ENCODE results near the gene POPDC2. TPM values are rescaled to one million over a fixed set of nuclear protein-coding genes. Genes with fewer than 3 reads are reported as not detected.

The POPDC2 gene
- total RNA-seq, 1 experiment from 2014 or later, result 0.93 TPM

DNA sequence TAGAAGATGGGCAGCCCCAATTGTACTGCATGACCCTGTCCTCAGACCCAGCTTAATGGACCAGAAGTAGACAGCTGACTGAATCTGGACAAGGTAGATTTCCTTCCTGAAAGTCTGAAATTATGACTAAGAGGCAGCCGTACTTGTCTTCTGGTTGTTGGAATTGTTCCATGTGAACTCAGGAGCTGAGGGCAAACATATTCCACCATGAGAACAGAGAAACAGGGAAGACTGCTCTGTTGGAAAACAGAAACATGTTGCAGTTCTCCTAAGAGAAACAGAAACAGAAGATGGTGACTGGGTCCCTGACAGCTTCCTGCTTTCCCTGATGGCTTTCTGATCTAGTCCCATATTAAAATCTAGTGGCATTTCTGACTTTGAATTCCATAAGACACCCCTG lies 24.1 kb downstream of the POPDC2 start:
- Mint-ChIP-seq H3K4me3 (ENCODE audit: unreplicated experiment) (no peak overlapping the region), H3K27ac (ENCODE audit: low read depth, unreplicated experiment) (no peak overlapping the region), H3K27me3 (ENCODE audit: insufficient read depth, unreplicated experiment) (no peaks in the 10 kb centered on the region), H3K9me3 (ENCODE audit: unreplicated experiment) (no peaks in the 10 kb centered on the region), H3K4me1 (ENCODE audit: insufficient read depth, unreplicated experiment) (peaks cover 32% of the 10 kb centered on the region), H3K36me3 (ENCODE audit: insufficient read depth, unreplicated experiment) (no peaks in the 10 kb centered on the region)
- CTCF ChIA-PET, result interaction anchor here (0.7 to 1.6 kb wide), 3 partner anchors 8 to 478 kb away, joined by 3 read pairs; no protein-coding TSS in a partner anchor
- TF ChIP-seq, protein P1, sequence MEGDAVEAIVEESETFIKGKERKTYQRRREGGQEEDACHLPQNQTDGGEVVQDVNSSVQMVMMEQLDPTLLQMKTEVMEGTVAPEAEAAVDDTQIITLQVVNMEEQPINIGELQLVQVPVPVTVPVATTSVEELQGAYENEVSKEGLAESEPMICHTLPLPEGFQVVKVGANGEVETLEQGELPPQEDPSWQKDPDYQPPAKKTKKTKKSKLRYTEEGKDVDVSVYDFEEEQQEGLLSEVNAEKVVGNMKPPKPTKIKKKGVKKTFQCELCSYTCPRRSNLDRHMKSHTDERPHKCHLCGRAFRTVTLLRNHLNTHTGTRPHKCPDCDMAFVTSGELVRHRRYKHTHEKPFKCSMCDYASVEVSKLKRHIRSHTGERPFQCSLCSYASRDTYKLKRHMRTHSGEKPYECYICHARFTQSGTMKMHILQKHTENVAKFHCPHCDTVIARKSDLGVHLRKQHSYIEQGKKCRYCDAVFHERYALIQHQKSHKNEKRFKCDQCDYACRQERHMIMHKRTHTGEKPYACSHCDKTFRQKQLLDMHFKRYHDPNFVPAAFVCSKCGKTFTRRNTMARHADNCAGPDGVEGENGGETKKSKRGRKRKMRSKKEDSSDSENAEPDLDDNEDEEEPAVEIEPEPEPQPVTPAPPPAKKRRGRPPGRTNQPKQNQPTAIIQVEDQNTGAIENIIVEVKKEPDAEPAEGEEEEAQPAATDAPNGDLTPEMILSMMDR (IDR thresholded peaks at IDR 0.05; ENCODE audit: unreplicated experiment), result no peak
- DNase-seq (ENCODE audit: unreplicated experiment), result peak; percentile 18
- POLR2A ChIA-PET, result interaction anchor here (0.8 to 3.3 kb wide), 4 partner anchors 41 to 567 kb away, joined by 3 to 16 read pairs (median 4); partner anchors contain the start of genes COX17 and TIMMDC1
- no TSS peak for BruUV-seq (replicated peaks)
- intact Hi-C loops (cut with micrococcal nuclease), result no loop called here

DNA sequence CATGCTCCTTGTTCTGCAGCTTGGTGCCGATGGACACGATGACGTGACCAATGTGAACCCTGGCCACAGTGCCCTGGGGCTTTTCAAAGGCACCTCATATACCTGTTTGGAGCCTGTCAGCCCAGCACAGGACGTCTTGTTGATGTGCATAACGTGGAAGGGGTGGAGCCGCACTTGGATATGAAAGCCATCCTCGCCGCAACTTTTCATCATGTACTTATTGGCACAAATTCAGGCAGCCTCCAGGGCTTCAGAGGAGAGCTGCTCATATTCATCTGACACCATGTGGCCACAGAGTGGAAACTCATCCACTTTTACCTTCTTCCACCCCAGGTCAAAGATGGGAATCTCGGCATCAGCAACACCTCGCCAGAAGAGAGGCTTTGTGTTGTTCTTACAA lies 24.7 kb downstream of the POPDC2 start:
- BruUV-seq (replicated peaks), result no TSS peak
- ChIA-PET CTCF (interaction anchor here (0.7 to 1.6 kb wide), 2 partner anchors 54 to 478 kb away, joined by 3 read pairs; no protein-coding TSS in a partner anchor), POLR2A (interaction anchor here (0.9 to 3.3 kb wide), 2 partner anchors 41 to 138 kb away, joined by 3 to 16 read pairs; partner anchors contain the start of genes COX17 and TIMMDC1)
- Mint-ChIP-seq H3K4me3 (ENCODE audit: unreplicated experiment) (no peak overlapping the region), H3K27me3 (ENCODE audit: insufficient read depth, unreplicated experiment) (no peaks in the 10 kb centered on the region), H3K4me1 (ENCODE audit: insufficient read depth, unreplicated experiment) (peaks cover 36% of the 10 kb centered on the region), H3K9me3 (ENCODE audit: unreplicated experiment) (no peaks in the 10 kb centered on the region), H3K36me3 (ENCODE audit: insufficient read depth, unreplicated experiment) (no peaks in the 10 kb centered on the region), H3K27ac (ENCODE audit: low read depth, unreplicated experiment) (no peak overlapping the region)
- no peak for DNase-seq (ENCODE audit: unreplicated experiment)
- TF ChIP-seq, protein P1 (IDR thresholded peaks at IDR 0.05; ENCODE audit: unreplicated experiment), result no peak
- intact Hi-C loops (cut with micrococcal nuclease), result no loop called here

DNA sequence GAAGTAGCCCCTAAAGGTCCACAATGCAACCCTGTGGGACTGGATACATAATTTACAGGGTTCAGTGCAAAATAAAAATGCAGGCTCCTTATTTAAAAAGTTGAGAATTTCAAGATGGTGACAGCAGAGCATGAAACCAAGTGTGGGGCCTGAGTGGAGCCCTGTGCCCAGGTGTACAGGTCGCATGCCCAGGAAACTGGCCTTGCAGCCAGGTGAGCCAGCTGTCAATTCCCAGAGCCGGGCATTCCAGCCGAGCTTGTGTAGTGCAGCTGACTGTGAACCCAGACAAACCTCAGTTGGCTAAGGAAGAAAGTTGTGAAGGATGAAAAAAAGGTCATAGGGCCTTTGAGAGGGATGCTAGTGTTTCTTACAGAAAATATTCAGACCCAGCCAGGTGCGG lies 27.6 kb downstream of the POPDC2 start:
- POLR2A ChIA-PET, result no interaction called here
- Mint-ChIP-seq H3K4me1 (ENCODE audit: insufficient read depth, unreplicated experiment) (peaks cover 21% of the 10 kb centered on the region), H3K4me3 (ENCODE audit: unreplicated experiment) (no peak overlapping the region)

DNA sequence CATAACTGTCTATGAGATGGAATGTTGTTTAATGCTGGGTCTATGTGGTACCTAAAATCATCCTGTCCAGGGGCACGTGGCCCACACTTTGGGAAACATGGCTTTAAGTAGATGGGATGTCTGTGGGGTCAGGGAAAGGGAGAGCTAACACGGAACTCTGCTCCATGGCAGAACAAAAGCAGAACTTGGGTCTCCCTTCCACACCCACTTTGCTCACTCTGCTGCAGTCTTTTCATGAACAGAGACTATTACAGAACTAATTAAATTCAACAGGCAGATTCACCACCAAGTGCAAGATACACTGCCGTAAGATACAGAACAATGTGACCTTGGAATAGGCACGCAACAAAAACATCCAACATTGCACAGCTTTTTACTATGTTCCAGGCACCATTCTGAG lies 28.2 kb downstream of the POPDC2 start:
- Mint-ChIP-seq H3K36me3 (ENCODE audit: insufficient read depth, unreplicated experiment) (no peaks in the 10 kb centered on the region), H3K4me1 (ENCODE audit: insufficient read depth, unreplicated experiment) (peaks cover 17% of the 10 kb centered on the region), H3K27ac (ENCODE audit: low read depth, unreplicated experiment) (no peak overlapping the region), H3K4me3 (ENCODE audit: unreplicated experiment) (no peak overlapping the region), H3K27me3 (ENCODE audit: insufficient read depth, unreplicated experiment) (no peaks in the 10 kb centered on the region), H3K9me3 (ENCODE audit: unreplicated experiment) (no peaks in the 10 kb centered on the region)
- ChIA-PET POLR2A (no interaction called here), CTCF (interaction anchor here (0.8 kb wide), 1 partner anchor 49 kb away, joined by 3 read pairs; no protein-coding TSS in a partner anchor)
- no TSS peak for BruUV-seq (replicated peaks)
- DNase-seq (ENCODE audit: unreplicated experiment), result no peak
- TF ChIP-seq, protein P1 (IDR thresholded peaks at IDR 0.05; ENCODE audit: unreplicated experiment), result no peak
- intact Hi-C loops (cut with micrococcal nuclease), result no loop called here

More for the DNA sequence above, 27.6 kb downstream of the POPDC2 start:
- Mint-ChIP-seq H3K27ac (ENCODE audit: low read depth, unreplicated experiment) (no peak overlapping the region), H3K27me3 (ENCODE audit: insufficient read depth, unreplicated experiment) (no peaks in the 10 kb centered on the region), H3K9me3 (ENCODE audit: unreplicated experiment) (no peaks in the 10 kb centered on the region), H3K36me3 (ENCODE audit: insufficient read depth, unreplicated experiment) (no peaks in the 10 kb centered on the region)
- no TSS peak for BruUV-seq (replicated peaks)
- CTCF ChIA-PET, result interaction anchor here (0.7 to 0.8 kb wide), 2 partner anchors 48 to 1046 kb away, joined by 3 read pairs; no protein-coding TSS in a partner anchor
- DNase-seq (ENCODE audit: unreplicated experiment), result no peak
- intact Hi-C loops (cut with micrococcal nuclease), result no loop called here
- TF ChIP-seq, protein P1 (IDR thresholded peaks at IDR 0.05; ENCODE audit: unreplicated experiment), result no peak

All from MCF 10A (cell line).